Endothelial cell of umbilical vein (primary cell): ENCODE data around the gene FUNDC1. TPM values are rescaled to one million over a fixed set of nuclear protein-coding genes. Genes with fewer than 3 reads are reported as not detected.

Experiments
- BruUV-seq: library from RNA; stranded (reverse); fragments of 400-500 nt; replicated peaks from 2 replicates; lab custom pipeline; 2021; lab: Mats Ljungman, UMichigan
- CTCF ChIA-PET: fragments of 300-600, 350-600 bp; sonication (Branson Sonifier 250); formaldehyde crosslinking; loops from one replicate; lab custom pipeline; 2021; ENCODE audit warnings: antibody characterized with exemption, inconsistent platforms; lab: Charles Lee
- POLR2A ChIA-PET: fragments of 300-600, 350-600 bp; sonication (Branson Sonifier 250); formaldehyde crosslinking; loops from one replicate; lab custom pipeline; 2021; ENCODE audit warnings: antibody characterized with exemption, inconsistent platforms; lab: Charles Lee
- DNase-seq: peaks from one replicate; pipeline ENCODE4 v3.0.0-alpha.2; 2011; ENCODE audit warnings: low read depth, low spot score
- FAIRE-seq: peaks from 2 replicates; lab custom pipeline; 2011; peaks lifted over from hg19 to GRCh38; lab: Jason Lieb, UNC
- H2AFZ ChIP-seq: 2 replicates; pipeline ENCODE4 v1.6.0; 2012; ENCODE audit warnings: low read depth, low read length, control low read depth, inconsistent platforms
- H3K27ac ChIP-seq: 2 replicates; pipeline ENCODE4 v1.5.1; 2011; ENCODE audit warnings: low read depth, mild to moderate bottlenecking, control low read depth, low read length, moderate library complexity; ENCODE audit not compliant: insufficient read depth
- H3K27me3 ChIP-seq, 2 experiments: 2 replicates each; pipeline versions ENCODE4 v1.6.0 to v1.6.1; 2011; ENCODE audit warnings: low read length in 2 of 2, mixed read lengths in 1 of 2; ENCODE audit not compliant: control insufficient read depth in 2 of 2, insufficient read depth in 2 of 2
- H3K36me3 ChIP-seq, 2 experiments: 2 replicates in 1 of 2; 3 replicates in 1 of 2; pipeline ENCODE4 v1.5.1; 2011; ENCODE audit warnings: low read length in 2 of 2, mild to moderate bottlenecking in 1 of 2, moderate library complexity in 1 of 2; ENCODE audit not compliant: control insufficient read depth in 2 of 2, insufficient read depth in 2 of 2; ENCODE audit errors: extremely low read depth in 1 of 2
- H3K4me1 ChIP-seq: 3 replicates; pipeline ENCODE4 v1.5.1; 2011; ENCODE audit warnings: mild to moderate bottlenecking, low read length; ENCODE audit not compliant: control insufficient read depth, insufficient read depth; ENCODE audit errors: extremely low read depth
- H3K4me2 ChIP-seq: 2 replicates; pipeline ENCODE4 v1.6.1; 2011; ENCODE audit warnings: low read length, control low read depth, mixed read lengths; ENCODE audit not compliant: insufficient read depth
- H3K4me3 ChIP-seq, 3 experiments: fragments of 200-600 bp in 1 of 3; sonication (generic), shearing (Covaris generic) in 1 of 3; replicated peaks in 1 of 3; 2 replicates each; pipeline ENCODE4 v1.5.1; 2011 to 2016; ENCODE audit warnings: control low read depth in 3 of 3, low read length in 3 of 3, mild to moderate bottlenecking in 2 of 3, inconsistent platforms in 1 of 3, low read depth in 1 of 3, moderate library complexity in 1 of 3; ENCODE audit not compliant: insufficient read depth in 1 of 3
- H3K79me2 ChIP-seq: 2 replicates; pipeline ENCODE4 v1.6.0; 2012; ENCODE audit warnings: low read length, inconsistent platforms; ENCODE audit not compliant: control insufficient read depth, insufficient read depth
- H3K9ac ChIP-seq: replicated peaks from 2 replicates; pipeline ENCODE3; 2011; ENCODE audit warnings: low read length, control low read depth; ENCODE audit not compliant: insufficient read depth; ENCODE audit errors: extremely low read depth
- H3K9me1 ChIP-seq: replicated peaks from 3 replicates; pipeline ENCODE4 v1.6.0; 2011; ENCODE audit warnings: mild to moderate bottlenecking, low read length; ENCODE audit not compliant: control insufficient read depth, insufficient read depth; ENCODE audit errors: extremely low read depth
- H3K9me3 ChIP-seq: replicated peaks from 2 replicates; pipeline ENCODE4 v1.5.1; 2012; ENCODE audit warnings: low read length, inconsistent platforms; ENCODE audit not compliant: control insufficient read depth, insufficient read depth
- H4K20me1 ChIP-seq: replicated peaks from 2 replicates; pipeline ENCODE3; 2011; ENCODE audit warnings: mild to moderate bottlenecking, low read length; ENCODE audit not compliant: control insufficient read depth, insufficient read depth; ENCODE audit errors: extremely low read depth
- EZH2 ChIP-seq: IDR thresholded peaks from 2 replicates; pipeline ENCODE4 v1.6.1; 2012; ENCODE audit warnings: borderline replicate concordance, low read depth, mild to moderate bottlenecking, moderate library complexity, low read length, inconsistent platforms; ENCODE audit not compliant: severe bottlenecking
- FOS ChIP-seq: IDR thresholded peaks from 2 replicates; pipeline ENCODE4 v1.6.1; 2011; ENCODE audit warnings: mild to moderate bottlenecking, low read length, moderate library complexity, borderline replicate concordance; ENCODE audit not compliant: insufficient read depth
- GATA2 ChIP-seq: IDR thresholded peaks from 2 replicates; pipeline ENCODE4 v1.7.0; 2011; ENCODE audit warnings: low read depth, mild to moderate bottlenecking, moderate library complexity, mixed read lengths, low read length; ENCODE audit not compliant: insufficient read length, insufficient read depth
- JUN ChIP-seq: IDR thresholded peaks from 2 replicates; pipeline ENCODE4 v1.6.1; 2011; ENCODE audit warnings: borderline replicate concordance, low read depth; ENCODE audit not compliant: insufficient read length, insufficient read depth
- MYC ChIP-seq: IDR thresholded peaks from one replicate; pipeline ENCODE4 v1.6.1; 2011; ENCODE audit warnings: mild to moderate bottlenecking, low read depth, low read length
- POLR2A ChIP-seq: IDR thresholded peaks from 2 replicates; pipeline ENCODE4 v1.6.1; 2012; ENCODE audit warnings: low read depth, mild to moderate bottlenecking, control low read depth, low read length
- POLR2AphosphoS5 ChIP-seq: IDR thresholded peaks from 2 replicates; pipeline ENCODE4 v1.6.1; 2012; ENCODE audit warnings: low read depth, mild to moderate bottlenecking, control low read depth, low read length, moderate library complexity; ENCODE audit not compliant: insufficient read depth
- dilution Hi-C: fragments of 300-500 bp; cut with MboI; formaldehyde crosslinking; loops from one replicate; pipeline ENCODE4 v1.15.0; 2019; ENCODE audit warnings: low sequenced_read_pairs; ENCODE audit not compliant: extremely low pct_ligation_motif_present
- intact Hi-C: fragments of 100-400 bp; cut with micrococcal nuclease; formaldehyde crosslinking; loops from one replicate; pipeline ENCODE4 v1.10.0; 2022
- polyA plus RNA-seq, 4 experiments: library from polyadenylated mRNA; depleted of rRNA in 3 of 4; stranded (reverse) in 3 of 4; unstranded in 1 of 4; fragments of >200 nt; gene quantifications; 2 replicates each; pipeline versions ENCODE4 v1.2.1 to v1.2.3, GENCODE V29; 2011 to 2012; ENCODE audit warnings: missing spikeins in 1 of 4
- total RNA-seq: library from RNA; stranded (reverse); gene quantifications from 2 replicates; pipeline ENCODE4 v1.2.3, GENCODE V29; 2021
- TF ChIP-seq, protein P1 (sequence below): IDR thresholded peaks from 2 replicates; pipeline ENCODE4 v1.6.1; 2011; ENCODE audit not compliant: insufficient read depth, insufficient read length
- TF ChIP-seq, protein P2 (sequence below), 2 donors: IDR thresholded peaks; 1 replicate in 1 of 2; 2 replicates in 1 of 2; pipeline ENCODE4 v1.5.1; 2011; ENCODE audit warnings: low read length in 2 of 2, mild to moderate bottlenecking in 2 of 2, moderate library complexity in 2 of 2, control low read depth in 1 of 2, inconsistent platforms in 1 of 2, low read depth in 1 of 2; ENCODE audit not compliant: insufficient read depth in 1 of 2; ENCODE audit errors: extremely low read depth in 1 of 2

Gene FUNDC1
- total and polyA plus RNA-seq, 2 donors (not counting 3 experiments of a cell fraction or from before 2014, with no cell fraction given) = 10.2 to 15.4 TPM

GRCh38 chrX:44572340-44572938 lies 29.8 kb upstream of the FUNDC1 start:
- DNase-seq = no peak
- Histone ChIP-seq H3K4me1 (no peaks in the 10 kb centered on the region), H3K4me2 (no peak overlapping the region), H3K9ac (no peak overlapping the region), H2AFZ (no peak overlapping the region), H3K9me3 (no peaks in the 10 kb centered on the region), H3K36me3 (no peaks in the 10 kb centered on the region), H4K20me1 (no peaks in the 10 kb centered on the region), H3K27me3 (no peaks in the 10 kb centered on the region), H3K9me1 (no peaks in the 10 kb centered on the region), H3K27ac (no peak overlapping the region), H3K79me2 (no peaks in the 10 kb centered on the region), H3K4me3 (no peak overlapping the region)
- FAIRE-seq = no peak
- TF ChIP-seq EZH2 = no peak
- TF ChIP-seq MYC = no peak
- TF ChIP-seq, protein P1, sequence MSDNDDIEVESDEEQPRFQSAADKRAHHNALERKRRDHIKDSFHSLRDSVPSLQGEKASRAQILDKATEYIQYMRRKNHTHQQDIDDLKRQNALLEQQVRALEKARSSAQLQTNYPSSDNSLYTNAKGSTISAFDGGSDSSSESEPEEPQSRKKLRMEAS = no peak
- no peak for TF ChIP-seq JUN
- TF ChIP-seq GATA2 = no peak
- no peak for TF ChIP-seq POLR2A
- no peak for TF ChIP-seq FOS
- TF ChIP-seq, protein P2, sequence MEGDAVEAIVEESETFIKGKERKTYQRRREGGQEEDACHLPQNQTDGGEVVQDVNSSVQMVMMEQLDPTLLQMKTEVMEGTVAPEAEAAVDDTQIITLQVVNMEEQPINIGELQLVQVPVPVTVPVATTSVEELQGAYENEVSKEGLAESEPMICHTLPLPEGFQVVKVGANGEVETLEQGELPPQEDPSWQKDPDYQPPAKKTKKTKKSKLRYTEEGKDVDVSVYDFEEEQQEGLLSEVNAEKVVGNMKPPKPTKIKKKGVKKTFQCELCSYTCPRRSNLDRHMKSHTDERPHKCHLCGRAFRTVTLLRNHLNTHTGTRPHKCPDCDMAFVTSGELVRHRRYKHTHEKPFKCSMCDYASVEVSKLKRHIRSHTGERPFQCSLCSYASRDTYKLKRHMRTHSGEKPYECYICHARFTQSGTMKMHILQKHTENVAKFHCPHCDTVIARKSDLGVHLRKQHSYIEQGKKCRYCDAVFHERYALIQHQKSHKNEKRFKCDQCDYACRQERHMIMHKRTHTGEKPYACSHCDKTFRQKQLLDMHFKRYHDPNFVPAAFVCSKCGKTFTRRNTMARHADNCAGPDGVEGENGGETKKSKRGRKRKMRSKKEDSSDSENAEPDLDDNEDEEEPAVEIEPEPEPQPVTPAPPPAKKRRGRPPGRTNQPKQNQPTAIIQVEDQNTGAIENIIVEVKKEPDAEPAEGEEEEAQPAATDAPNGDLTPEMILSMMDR (IDR thresholded peaks at IDR 0.05; ENCODE audit: extremely low read depth in 1 of 2, insufficient read depth in 1 of 2, low read depth in 1 of 2, low read length in 2 of 2) = no peak
- no peak for TF ChIP-seq POLR2AphosphoS5
- BruUV-seq = no TSS peak
- intact Hi-C loops (no loop called here), dilution Hi-C loops (no loop called here)
- ChIA-PET CTCF (no interaction called here), POLR2A (no interaction called here)
